T-helper 2 cell (primary cell): ENCODE data around the gene PGC.
A peak's percentile ranks its signal among the peaks of the same experiment; 100 is the strongest.

Source experiments
- DNase-seq, 5 experiments: peaks; one replicate each; pipeline versions ENCODE4 v3.0.0 to v3.0.0-alpha.2; 2012 to 2022

PGC gene

DNA sequence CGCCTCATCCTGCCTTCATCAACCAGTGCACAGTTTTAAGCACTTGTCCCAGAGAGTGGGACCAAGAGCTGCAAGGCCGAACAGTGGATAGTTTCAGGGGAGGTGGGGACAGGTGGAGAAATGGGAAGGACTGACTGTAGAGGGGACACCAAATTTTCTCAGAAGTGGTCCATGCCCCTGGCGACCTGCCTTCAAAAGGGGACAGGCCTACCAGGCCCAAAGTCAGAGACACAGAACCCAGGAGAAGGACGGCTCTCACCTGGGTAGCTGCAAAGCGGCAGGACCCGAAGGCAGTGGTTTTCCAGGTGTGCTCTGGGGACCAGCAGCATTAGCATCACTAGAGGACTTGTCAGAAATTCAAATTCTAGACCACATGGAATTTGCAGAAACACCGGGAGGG, 17.6 kb downstream of the PGC start:
- no peak for DNase-seq

DNA sequence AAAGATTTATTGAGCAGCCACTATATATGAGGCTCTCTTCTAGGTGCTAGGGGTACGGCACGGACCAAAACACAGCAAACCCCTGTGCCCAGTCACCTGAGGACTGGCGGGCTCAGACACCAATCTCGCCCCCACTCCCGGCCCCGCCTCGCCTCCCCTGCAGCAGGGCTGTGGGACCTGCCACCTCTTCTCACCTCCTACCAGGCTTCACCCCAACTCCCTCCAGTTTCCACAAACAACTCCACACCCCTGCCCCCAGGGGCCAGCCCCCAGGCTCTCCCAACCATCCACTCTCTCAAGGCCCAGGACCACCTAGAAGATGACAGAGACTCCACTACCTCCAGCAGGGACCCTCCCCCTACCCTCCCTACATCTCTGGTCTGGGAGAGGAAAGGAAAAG, 18.2 kb downstream of the PGC start:
- no peak for DNase-seq

DNA sequence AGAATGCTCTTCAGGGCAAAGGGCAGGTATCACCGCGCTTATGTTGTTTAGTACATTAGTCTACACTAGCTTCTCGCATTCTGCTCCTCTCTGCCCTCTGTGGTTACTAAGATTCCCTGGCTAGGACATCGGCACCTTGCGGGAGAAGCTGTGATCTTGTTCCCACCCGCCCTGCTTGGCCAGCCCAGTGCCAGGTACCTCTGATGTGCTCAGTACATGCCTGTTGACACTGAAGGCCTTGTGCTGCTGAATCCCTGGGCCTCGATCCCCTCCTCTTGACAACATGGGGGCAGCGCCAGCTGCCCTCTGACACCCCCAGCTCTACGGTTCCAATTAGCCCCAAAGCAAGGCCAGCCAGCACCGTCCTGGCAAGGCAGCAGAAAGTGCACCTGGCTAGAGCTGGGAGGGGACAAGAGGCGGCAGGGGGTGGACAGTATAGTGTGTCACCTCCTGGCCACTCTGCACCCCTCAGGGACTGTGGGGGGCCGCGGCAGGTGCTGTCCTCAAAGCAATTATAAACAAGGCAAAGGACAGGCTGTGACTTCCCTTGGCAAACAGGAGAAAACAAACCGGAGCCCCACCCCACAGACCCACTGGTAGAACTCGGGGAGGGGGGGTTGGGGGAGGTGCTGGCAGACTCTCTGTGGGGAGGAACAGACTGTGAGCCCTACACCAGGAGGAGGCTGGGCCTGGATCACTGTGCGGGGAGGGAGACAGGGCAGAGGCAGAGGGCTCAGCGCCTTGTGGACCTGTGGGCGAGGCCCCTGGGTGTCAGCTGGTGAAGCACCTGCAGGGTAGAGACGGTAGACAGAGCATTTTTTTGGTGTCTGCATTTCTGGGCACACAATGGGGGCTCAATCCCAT, 18.9 kb downstream of the PGC start:
- DNase-seq, result no peak

DNA sequence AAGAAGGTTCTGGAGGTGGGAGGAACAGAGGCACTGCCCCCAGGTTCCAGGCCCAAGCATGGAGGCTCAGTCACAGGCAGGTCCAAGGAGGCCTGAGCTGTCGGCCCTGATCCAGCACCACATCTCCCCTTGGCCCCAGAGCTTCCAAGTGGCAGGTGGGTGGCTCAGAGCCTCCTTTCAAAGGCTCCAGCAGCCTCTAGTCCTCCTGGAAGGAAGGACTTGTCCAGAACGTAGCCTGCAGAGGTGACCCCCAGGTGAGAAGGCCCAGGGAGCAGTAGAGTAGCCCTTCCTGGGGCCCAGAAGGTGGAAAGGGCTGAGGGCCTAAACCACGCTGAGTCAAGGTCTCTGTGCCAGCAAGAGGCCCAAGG, 19.5 kb downstream of the PGC start:
- no peak for DNase-seq

DNA sequence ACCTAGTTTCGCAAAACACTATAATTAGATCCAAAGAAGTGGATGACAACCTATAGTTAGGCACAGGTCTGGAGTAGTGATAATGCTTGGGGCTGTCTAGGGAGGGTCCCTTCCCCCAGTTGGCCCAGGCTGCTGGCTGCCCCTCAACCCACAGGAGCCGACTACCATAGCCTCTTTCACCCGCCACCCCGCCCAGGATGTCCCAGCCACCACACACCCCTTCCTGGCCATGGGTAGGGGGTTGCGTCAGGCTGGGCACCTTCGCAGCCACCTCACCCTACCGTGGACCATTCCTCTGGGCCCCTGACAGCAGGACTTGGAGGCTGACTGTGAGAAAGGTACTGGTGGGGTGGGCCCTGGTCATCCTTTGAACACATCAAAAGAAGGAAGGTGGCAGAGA, 20.3 kb downstream of the PGC start:
- DNase-seq, result no peak

DNA sequence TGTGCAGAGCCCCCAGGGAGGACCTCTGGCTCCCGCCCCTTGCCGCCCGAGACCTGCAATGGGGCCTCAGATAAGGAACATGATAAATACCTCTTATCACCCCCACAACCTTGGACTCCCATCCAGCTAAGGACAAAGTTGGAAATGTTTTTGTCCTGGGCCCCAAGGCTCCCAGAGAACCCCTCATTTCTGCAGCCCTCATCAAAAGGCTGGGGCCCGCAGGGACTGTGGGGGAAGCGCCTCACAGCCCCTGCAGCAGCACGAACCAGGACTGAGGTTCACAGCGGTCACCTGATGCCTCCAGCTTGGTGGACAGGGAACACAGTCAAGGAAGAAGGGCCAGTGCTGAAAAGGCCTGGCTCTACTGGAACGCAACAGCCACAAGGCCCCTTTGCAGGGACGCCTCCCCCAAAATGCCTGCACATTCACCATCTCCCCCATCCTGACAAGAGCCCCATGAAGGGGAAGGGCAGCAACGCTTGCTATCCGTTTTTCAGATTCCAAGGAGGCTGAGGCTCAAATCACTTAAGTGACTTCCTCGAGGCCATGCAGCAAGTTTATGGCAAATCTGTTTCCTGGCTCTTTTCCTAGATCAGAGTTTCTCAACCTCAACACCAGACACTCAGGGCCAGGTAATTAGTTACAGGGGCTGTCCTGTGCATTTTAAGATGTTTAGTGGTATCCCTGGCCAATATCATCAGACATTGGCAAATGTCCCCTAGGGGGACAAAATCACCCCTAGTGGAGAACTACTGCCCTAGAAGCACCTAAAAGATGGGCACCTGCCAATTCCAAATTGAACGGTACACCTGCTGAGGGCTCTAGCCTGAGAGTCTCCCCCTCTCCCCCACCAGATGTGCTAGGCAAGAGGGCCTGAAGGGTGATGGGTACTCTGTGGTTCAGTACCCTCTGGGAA, 22.4 kb downstream of the PGC start:
- DNase-seq, result no peak

DNA sequence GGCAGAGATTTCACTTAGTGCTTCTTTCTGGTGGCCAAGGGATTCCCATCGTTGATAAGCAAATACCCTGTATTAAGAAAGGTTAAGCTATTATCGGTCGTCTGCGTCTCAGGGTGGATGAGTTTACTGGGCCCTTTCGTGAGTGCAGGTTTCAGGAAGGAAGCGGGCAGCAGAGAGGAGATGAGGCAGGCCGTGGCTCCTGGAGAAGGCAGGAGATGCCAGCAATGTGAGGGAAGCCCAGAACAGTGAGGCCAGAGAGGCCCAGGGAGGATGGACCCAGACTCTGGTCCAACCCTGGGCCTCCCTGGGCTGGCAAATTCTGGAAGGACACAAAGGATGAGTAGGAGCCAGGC, 23.0 kb downstream of the PGC start:
- no peak for DNase-seq

DNA sequence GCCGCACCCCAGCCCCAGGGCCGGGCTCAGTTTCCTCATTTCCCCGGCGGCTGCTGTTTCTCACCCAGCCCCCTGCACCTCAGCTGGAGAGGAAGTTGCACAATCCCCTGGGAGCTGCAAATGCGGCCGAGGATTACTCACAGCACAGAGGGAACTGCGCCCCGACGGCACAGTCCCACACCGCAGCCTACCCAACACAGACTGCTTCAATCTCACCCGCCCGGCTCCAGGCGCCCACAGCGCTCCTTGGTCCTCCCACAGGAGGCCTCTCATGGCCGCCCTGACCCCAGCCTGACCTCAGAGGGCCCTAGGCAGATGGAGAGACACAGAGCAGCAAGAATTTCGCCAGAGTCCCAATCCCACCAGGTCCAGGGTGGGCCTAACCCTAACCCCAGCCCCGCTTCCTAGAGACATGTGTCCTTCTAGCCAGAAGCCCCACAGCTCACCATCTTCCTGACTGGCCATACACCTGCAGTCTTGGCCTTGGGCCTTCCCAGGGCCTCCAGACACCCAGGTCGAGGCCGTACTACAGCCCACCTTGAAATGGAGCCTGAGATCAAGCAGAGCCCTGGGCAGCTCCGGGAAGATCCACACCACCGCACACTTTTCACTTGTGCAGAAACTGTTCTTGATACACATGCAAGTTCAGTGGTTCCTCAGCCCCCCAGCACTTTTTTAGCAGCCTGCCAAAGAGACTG, 23.5 kb downstream of the PGC start:
- no peak for DNase-seq

DNA sequence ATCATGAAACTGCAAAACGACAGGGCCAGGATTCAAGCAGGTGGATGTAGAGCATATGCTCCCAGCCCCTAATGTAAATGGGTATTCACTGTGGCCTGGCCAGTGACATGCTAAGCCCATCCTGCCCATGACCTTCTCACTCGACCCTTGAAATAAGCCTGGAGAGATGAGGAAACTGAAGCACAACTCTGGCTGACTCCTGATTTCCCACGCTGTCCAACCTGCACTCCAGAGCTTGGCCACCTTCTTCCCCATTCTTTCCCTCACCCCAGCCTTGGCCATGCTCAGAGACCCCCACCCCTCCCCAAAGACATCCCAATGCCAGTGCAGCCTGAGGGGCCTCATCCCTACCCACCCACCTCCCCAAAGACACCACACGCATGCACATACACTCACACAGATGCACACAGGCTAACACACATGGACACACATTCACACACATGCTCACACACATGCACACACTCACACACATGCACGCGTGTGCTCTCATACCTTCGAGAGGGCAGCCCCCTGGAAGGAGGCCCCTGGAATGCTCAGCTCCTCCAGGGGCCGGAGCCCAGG, 24.1 kb downstream of the PGC start:
- DNase-seq, result no peak

DNA sequence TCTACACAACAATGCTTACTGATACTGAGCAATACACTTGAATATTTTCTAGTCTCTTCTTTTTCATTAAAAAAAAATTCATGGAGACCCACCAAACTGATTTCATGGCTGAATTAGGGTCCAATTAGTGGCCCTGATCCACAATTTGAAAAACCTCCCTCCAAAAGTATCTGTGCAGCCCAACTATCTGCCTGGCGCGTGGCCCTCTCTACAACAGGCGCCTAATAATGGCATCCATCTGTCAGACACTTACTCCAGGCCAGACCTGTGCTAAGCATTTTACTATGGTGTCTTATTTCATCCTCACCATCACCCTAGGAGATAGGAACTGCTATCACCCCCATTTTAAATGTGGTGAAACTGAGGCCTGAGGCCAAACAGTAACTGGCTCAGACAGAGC, 25.8 kb downstream of the PGC start:
- DNase-seq, result no peak

DNA sequence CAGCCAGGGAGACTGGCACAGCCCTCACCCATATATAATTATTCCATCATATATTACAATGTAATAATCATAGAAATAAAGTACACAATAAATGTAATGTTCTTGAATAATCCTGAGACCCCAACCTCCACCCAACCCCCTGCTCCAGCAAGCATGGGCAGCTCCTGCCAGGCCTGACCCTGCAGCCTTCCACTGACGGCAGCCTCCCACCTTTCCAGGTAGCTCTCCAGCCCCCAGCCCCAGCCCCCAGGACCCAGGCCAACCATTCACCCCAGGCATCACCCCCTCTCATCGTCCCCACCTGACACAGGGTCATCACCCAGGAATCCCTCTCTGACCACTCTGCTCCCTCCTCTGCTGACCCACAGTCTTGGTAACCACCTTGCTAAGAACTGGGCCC, 26.4 kb downstream of the PGC start:
- DNase-seq, result no peak

DNA sequence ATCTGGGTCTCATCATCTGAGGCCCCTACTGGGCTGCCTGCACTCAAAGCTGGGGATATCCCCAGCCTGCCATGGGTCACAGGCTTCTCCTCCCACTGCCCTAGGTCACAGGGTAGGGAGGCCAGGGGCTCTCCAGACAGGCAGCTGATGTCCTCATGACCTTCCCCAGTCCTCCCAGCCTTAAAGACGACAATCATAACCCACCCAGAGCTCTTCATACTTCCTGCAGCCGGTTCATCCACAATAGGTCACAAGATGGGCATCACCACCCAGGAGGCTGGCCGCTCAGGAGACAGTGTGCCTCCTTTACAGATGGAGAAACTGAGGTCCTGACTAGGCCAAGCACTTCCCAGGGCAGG, 27.0 kb downstream of the PGC start:
- DNase-seq, result no peak

DNA sequence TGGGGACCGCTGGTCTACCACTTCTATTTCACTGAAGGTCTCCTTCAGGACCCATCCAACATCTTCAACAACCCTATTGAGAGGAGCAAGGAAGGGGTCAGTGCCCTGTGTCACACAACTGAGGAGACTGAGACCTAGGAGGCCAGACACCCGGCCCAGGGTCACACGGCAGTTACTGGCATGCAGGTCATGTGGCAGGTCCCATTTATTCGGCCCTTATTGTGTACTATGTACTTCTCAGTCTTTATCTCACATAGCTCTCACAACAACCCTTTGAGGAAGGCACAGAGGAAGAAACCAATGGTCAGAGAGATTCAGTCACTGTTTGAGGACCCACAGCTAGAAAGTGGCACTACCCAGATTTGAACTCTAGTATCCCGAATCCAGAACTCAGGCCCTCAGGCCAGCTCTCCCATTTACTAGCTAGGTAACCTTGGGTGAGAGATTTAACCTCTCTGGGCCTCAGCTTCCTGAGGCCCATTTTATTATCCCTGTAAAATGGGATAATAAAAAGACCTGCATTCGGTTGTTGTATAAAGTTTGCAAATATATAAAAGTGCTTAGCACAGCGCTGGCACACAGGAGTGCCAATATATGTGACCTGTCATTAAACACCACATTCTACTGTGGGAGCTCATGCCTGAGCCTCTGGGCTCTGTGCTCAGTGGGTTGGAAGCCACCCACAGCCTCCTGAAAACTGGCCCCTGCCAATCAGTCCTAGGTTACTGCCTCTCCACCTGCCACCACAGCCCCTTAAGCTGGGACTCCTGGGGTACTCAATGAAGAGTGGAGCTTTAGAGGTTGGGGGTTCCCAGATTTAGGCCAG, 27.5 kb downstream of the PGC start:
- DNase-seq, result no peak

DNA sequence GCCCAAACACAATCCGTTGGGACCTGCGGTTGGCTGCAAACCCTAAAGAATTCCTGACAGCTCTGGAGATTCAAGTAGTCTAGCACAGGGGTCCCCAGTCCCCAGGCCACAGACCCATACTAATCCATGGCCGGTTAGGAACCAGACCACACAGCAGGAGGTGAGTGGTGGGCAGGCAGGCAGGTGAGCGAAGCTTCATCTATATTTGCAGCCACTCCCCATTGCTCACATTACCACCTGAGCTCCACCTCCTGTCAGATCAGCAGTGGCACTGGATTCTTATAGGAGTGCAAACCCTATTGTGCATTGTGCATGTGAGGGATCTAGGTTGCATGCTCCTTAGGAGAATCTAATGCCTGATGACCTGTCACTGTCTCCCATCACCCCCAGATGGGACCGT, 28.4 kb downstream of the PGC start:
- DNase-seq, result no peak

DNA sequence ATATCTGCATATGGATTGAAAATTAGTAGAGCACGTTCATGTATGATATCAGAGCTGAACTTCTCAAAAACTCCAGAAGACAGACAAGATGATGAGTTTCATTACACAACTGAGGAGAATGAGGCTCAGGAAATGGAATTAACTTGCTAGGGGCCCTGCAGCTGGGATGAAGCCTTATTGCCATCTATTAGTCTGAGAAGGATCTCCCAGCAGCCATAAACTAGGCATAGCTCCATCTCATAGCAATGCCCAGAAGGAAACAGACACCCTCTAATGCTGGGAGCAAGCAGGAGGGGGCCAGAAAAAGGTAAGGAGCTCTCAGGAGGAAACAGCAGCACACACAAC, 29.8 kb downstream of the PGC start:
- DNase-seq, result no peak

DNA sequence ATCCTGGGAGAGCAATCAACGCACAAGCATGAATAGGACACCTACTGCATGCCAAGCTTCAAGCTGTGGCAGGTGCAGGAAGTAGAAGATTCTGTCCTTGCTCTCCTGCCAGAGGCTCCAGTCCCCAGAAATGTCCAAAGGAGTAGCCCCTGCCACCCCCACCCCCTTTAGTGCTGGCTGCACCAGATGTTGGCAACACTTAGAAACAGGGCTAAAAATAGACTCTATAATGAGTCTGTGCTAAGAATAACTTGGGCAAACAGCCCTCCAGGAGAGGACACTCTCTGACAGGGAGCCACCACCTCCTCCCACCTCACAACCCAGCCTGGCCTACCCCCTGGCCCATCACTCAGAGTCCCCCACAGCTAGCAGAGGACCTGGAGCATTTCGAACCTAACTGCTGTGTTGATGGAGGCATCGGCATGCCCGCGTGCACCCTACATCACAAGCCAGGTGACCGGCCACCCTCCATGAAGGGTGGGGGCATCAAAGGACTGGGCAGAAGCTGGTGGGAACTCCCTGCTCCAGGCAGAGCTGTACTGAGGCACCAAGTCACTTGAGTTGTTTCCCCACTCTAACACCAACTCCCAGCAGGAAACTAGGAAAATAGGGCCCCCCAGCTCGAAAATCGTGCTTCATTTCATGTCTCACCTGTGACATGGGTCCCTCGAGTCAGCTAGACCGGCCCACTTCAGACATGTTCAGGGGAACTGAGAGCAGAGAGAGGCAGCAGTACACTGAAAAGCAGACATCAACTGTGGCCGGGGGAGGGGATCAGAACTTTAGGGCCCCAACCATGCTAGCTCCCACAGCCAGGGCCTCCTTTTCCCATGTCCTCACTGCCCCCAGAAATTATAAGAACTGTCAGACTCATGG, 30.4 kb downstream of the PGC start:
- no peak for DNase-seq

DNA sequence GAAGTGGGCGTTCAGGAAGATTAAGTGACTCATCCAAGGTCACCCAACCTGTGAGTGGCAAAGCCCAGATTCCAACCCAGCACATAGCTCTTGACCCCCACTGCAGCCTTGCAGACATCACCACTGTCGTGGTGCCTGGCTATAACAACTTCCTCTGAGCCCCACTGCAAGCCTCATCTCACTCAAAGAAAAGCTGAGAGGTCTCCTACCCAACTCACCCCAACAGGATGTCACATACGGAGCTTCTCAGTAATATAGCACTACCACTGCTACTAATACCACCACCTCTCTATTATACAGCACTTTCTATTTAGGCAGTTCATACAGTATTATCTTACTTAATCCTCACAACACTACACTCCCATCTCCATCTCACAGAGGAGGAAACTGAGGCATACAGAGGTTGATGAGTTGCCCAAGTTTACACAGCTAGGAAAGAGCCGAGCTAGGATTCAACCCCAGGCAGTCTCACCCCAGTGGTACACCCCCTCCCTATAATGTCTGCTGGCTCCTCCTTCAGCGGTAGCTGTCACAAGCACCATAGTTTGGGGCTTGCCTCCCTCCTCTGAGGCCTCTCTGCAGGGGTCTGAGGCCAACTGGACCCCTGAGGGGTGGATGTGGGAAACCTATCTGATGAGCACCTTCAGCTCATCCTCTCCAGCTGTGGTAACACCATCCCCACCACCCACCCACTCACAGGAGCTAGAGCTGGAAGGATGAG, 31.2 kb downstream of the PGC start:
- peak in 1 of 5 experiments; percentile 24 for DNase-seq

DNA sequence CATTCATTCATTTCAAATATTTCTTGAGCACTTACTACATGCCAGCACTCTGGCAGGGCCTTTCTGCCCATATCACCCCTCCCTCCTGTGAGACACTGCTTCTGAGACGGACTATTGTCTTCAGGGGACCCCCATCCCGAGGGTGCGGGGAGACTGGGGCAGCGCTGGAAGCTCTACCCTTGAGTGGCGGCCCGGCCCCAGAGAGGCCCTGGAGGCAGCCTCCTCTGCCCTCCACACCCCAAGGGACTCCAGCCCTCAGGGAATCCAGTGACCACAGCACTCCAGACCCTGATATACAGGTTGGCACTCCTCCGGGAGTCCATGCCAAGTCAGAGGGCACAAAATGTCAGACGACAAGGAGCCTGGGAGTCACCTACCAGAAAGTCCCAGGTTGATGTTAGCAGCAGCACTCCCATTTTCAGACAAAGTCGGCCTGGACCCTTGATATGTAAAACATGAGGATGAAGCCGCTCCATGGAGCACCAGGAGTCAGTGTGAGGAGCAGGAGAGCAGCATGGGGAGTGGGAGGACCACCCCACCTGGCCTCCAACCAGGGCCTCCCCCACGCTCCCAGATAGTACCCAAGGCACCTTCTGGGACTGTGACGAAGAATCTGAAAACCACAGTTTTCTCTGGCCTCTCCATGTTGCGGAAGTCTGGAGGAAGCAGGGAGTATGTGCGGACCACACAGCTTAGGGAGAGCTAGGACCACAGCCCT, 32.5 kb downstream of the PGC start:
- DNase-seq, result no peak

DNA sequence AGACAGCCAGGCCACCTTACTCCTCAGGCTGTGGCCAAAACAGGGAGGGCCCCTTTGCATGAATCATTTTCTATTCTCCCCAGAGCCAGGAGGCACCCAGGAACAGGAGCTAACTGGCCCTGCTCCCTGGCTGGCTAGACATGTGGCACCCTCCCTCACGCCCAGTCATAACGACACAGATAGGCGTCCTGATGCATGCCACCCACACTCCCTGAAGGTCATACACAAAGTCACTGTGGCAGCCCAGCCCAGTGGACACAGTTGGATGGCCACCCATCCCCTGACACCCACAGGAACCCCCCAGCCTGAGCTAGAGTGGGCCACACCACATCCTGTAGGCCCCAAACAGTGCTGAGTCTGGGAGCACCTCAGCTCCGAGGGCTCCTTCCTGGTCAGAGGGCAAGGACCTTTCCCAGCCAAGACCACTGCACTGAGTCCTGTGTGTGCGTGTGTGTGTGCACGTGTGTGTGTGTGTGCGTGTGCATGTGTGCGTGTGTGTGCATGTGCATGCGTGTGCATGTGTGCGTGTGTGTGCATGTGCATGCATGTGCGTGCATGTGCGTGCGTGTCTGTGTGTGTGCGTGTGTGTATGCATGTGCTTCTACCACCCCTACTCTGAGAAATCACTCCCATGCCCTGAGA, 33.4 kb downstream of the PGC start:
- peak in 1 of 5 experiments; percentile 30 for DNase-seq
